Measurements from ENCODE around the gene SDHAF3.

GRCh38 chr7:97078023-97078969 is 39.2 kb upstream of the SDHAF3 start:
- no peak for TF ChIP-seq CTCF (IDR thresholded peaks at IDR 0.05)
- no peak for TF ChIP-seq POLR2A (IDR thresholded peaks at IDR 0.05)
